HT-29 (cell line): ENCODE measurements around the gene BCL2L1. TPM values are rescaled to one million over a fixed set of nuclear protein-coding genes. Genes with fewer than 3 reads are reported as not detected.

Source experiments
- total RNA-seq: library from RNA; depleted of rRNA; stranded (reverse); fragments of >200 nt; shearing (Covaris generic); gene quantifications from 2 replicates; pipeline ENCODE4 v1.2.3, GENCODE V29; 2014; rRNA removed

The BCL2L1 gene
- total RNA-seq, 1 experiment from 2014 or later = 324 TPM

Other genes starting within 250 kb of the BCL2L1 start
- gene DEFB124, start 247.7 kb downstream of the BCL2L1 start, total RNA-seq = not detected in 2 replicates
- not detected in 2 replicates for gene REM1, start 247.6 kb downstream of the BCL2L1 start, total RNA-seq
- gene HM13, start 208.4 kb downstream of the BCL2L1 start, total RNA-seq = 107 and 115 TPM in 2 replicates
- gene ID1, start 117.6 kb downstream of the BCL2L1 start, total RNA-seq = 1,531 and 1,848 TPM in 2 replicates
- gene COX4I2, start 85.0 kb downstream of the BCL2L1 start, total RNA-seq = not detected in 2 replicates
- gene TPX2, start 16.4 kb upstream of the BCL2L1 start, total RNA-seq = 94.4 and 101 TPM in 2 replicates
- gene MYLK2, start 96.5 kb upstream of the BCL2L1 start, total RNA-seq = 0.37 and 0.41 TPM in 2 replicates
- gene FOXS1, start 122.7 kb upstream of the BCL2L1 start, total RNA-seq = not detected in 2 replicates
- gene DUSP15, start 147.7 kb upstream of the BCL2L1 start, total RNA-seq = not detected in 2 replicates
- 0.03 and 0.05 TPM in 2 replicates for gene TTLL9, start 147.8 kb upstream of the BCL2L1 start, total RNA-seq
- 10.7 and 13.3 TPM in 2 replicates for gene PDRG1, start 229.2 kb upstream of the BCL2L1 start, total RNA-seq
- not detected in 2 replicates for gene XKR7, start 245.3 kb upstream of the BCL2L1 start, total RNA-seq